K562 (cell line): ENCODE results near the gene LLGL1. TPM values are rescaled to one million over a fixed set of nuclear protein-coding genes. Genes with fewer than 3 reads are reported as not detected.

Experiments used
- ATAC-seq: fragments of 200-7000 bp; cut with Tn5 transposase; 3 replicates; pipeline ENCODE4 v1.9.1; 2020; ENCODE audit warnings: moderate library complexity
- BruUV-seq: library from RNA; stranded (reverse); fragments of 400-500 nt; replicated peaks from 2 replicates; lab custom pipeline; 2021; lab: Mats Ljungman, UMichigan
- CTCF ChIA-PET: fragments of 300-600 bp; formaldehyde crosslinking; extraction: SDS; loops from one replicate; lab custom pipeline; 2021; ENCODE audit warnings: low intra/inter-chr PET ratio; lab: Yijun Ruan, JAX
- POLR2A ChIA-PET: fragments of 300-600, 350-650 bp; sonication (Branson Sonifier 250); formaldehyde crosslinking; extraction: SDS; loops from one replicate; lab custom pipeline; 2021; ENCODE audit warnings: antibody characterized with exemption, inconsistent platforms; lab: Yijun Ruan, JAX
- DNase-seq, 4 experiments: peaks; one replicate each; pipeline versions ENCODE4 v3.0.0 to v3.0.0-alpha.2; 2011 to 2018; ENCODE audit warnings: low spot score in 3 of 4, mixed read lengths in 3 of 4; ENCODE audit errors: extremely low read depth in 1 of 4
- FAIRE-seq: peaks from 2 replicates; lab custom pipeline; 2011; peaks lifted over from hg19 to GRCh38; lab: Jason Lieb, UNC
- H2AFZ ChIP-seq: 2 replicates; pipeline ENCODE4 v1.6.0; 2011; ENCODE audit warnings: low read depth, low read length, control low read depth, inconsistent platforms
- H3K27ac ChIP-seq: fragments of 200-600 bp; 3 replicates; pipeline ENCODE4 v1.8.0; 2011; ENCODE audit warnings: low read depth, mild to moderate bottlenecking, control low read depth, inconsistent platforms, low read length, moderate library complexity, mixed read lengths; ENCODE audit errors: extremely low read depth
- H3K27me3 ChIP-seq, 2 experiments: fragments of 300-600 bp in 1 of 2; 2 replicates in 1 of 2; 3 replicates in 1 of 2; pipeline versions ENCODE4 v1.6.0 to v1.8.0; 2011; ENCODE audit warnings: inconsistent platforms in 2 of 2, low read length in 2 of 2, mild to moderate bottlenecking in 1 of 2, mixed read lengths in 1 of 2, moderate library complexity in 1 of 2; ENCODE audit not compliant: control insufficient read depth in 2 of 2, insufficient read depth in 2 of 2
- H3K36me3 ChIP-seq: fragments of 300-600 bp; 3 replicates; pipeline ENCODE4 v1.8.0; 2011; ENCODE audit warnings: mild to moderate bottlenecking, low read length, inconsistent platforms; ENCODE audit not compliant: control insufficient read depth, insufficient read depth
- H3K4me1 ChIP-seq, 2 experiments: fragments of 200-600 bp in 1 of 2; replicated peaks in 1 of 2; 2 replicates in 1 of 2; 3 replicates in 1 of 2; pipeline versions ENCODE4 v1.5.1 to v1.8.0; 2011; ENCODE audit warnings: inconsistent platforms in 2 of 2, low read length in 2 of 2, mild to moderate bottlenecking in 1 of 2, mixed read lengths in 1 of 2, moderate library complexity in 1 of 2; ENCODE audit not compliant: control insufficient read depth in 2 of 2, insufficient read depth in 2 of 2
- H3K4me2 ChIP-seq: 2 replicates; pipeline ENCODE4 v1.6.1; 2011; ENCODE audit warnings: low read length, control low read depth, inconsistent platforms, mixed read lengths; ENCODE audit not compliant: insufficient read depth
- H3K4me3 ChIP-seq: fragments of 200-600 bp; sonication (generic), shearing (Covaris generic); 2 replicates; pipeline ENCODE4 v1.5.1; 2016; ENCODE audit warnings: control low read depth, inconsistent platforms
- H3K79me2 ChIP-seq: fragments of 200-600 bp; 3 replicates; pipeline ENCODE4 v1.8.0; 2011; ENCODE audit warnings: low read length, inconsistent platforms; ENCODE audit not compliant: control insufficient read depth, insufficient read depth
- H3K9ac ChIP-seq, 2 experiments: 2 replicates each; pipeline versions ENCODE4 v1.6.0 to v1.6.1; 2011; ENCODE audit warnings: low read depth in 2 of 2, low read length in 2 of 2, control low read depth in 1 of 2, inconsistent platforms in 1 of 2, mild to moderate bottlenecking in 1 of 2, mixed read lengths in 1 of 2; ENCODE audit not compliant: insufficient read depth in 1 of 2
- H3K9me1 ChIP-seq: one replicate; pipeline ENCODE4 v1.6.0; 2011; ENCODE audit warnings: inconsistent platforms, mild to moderate bottlenecking, low read length, moderate library complexity; ENCODE audit not compliant: control insufficient read depth, insufficient read depth
- H3K9me3 ChIP-seq: replicated peaks from 2 replicates; pipeline ENCODE4 v1.5.1; 2011; ENCODE audit warnings: low read depth, low read length, inconsistent platforms; ENCODE audit not compliant: control insufficient read depth, insufficient read depth
- H4K20me1 ChIP-seq: replicated peaks from 2 replicates; pipeline ENCODE4 v1.6.1; 2011; ENCODE audit warnings: low read length, inconsistent platforms, mixed read lengths; ENCODE audit not compliant: control insufficient read depth, insufficient read depth
- EWSR1 ChIP-seq: fragments of 450-650 bp; IDR thresholded peaks from 2 replicates; pipeline ENCODE4 v1.6.1; 2018; ENCODE audit warnings: borderline replicate concordance, mild to moderate bottlenecking, low read depth, moderate library complexity; ENCODE audit not compliant: partially characterized antibody
- MAZ ChIP-seq, 2 experiments: fragments of 450-650 bp in 1 of 2; sonication (generic) in 1 of 2; formaldehyde crosslinking; IDR thresholded peaks in 1 of 2; conservative IDR thresholded peaks in 1 of 2; 2 replicates each; pipeline versions ENCODE4 v1.4.0 to v1.5.0; 2020; ENCODE audit warnings: mild to moderate bottlenecking in 1 of 2, missing genetic modification reagents in 1 of 2
- PRDM10 ChIP-seq: fragments of 450-650 bp; IDR thresholded peaks from 2 replicates; pipeline ENCODE4 v1.6.1; 2018; ENCODE audit not compliant: partially characterized antibody
- ZNF79 ChIP-seq: fragments of 250-450 bp; sonication (Bioruptor Pico); IDR thresholded peaks from 2 replicates; pipeline ENCODE4 v1.4.0; 2020; ENCODE audit warnings: low read depth, mild to moderate bottlenecking, moderate library complexity
- WGBS: fragments of 100-300 bp; shearing (Covaris generic); methylation state at CpG from one replicate; pipeline ENCODE4 v1.1.6; 2016; ENCODE audit warnings: low coverage, mixed read lengths; ENCODE audit not compliant: insufficient coverage; ENCODE audit errors: missing lambda C conversion rate; 5-methylcytosine and 5-hydroxymethylcytosine counted together
- in situ Hi-C: fragments of 300-500 bp; cut with MboI; formaldehyde crosslinking; loops from 4 replicates; pipeline ENCODE4 v1.15.0; 2018; ENCODE audit warnings: inconsistent platforms, mixed read lengths
- intact Hi-C: fragments of 100-400 bp; cut with micrococcal nuclease; formaldehyde crosslinking; loops from 2 replicates; pipeline ENCODE4 v1.14.2; 2022
- polyA plus RNA-seq, 8 experiments: library from polyadenylated mRNA; depleted of rRNA in 4 of 8; stranded (reverse) in 5 of 8; unstranded in 3 of 8; fragments of >200 nt; fragmentation: Nextera tagmentation in 2 of 8; fragmentation: Illumina TruSeq in 1 of 8; extraction: Ambion mirVana in 2 of 8; extraction: Trizol in 1 of 8; gene quantifications; 2 replicates each; pipeline versions ENCODE4 v1.2.1 to v1.2.3, GENCODE V29; 2011 to 2014; ENCODE audit warnings: inconsistent platforms in 1 of 8, missing spikeins in 1 of 8
- total RNA-seq, 7 experiments: library from RNA; depleted of rRNA in 6 of 7; stranded (reverse); fragments of >200 nt in 6 of 7; fragmentation: Illumina TruSeq in 2 of 7; extraction: Trizol in 2 of 7; gene quantifications; 2 replicates each; pipeline versions ENCODE4 v1.2.1 to v1.2.3, GENCODE V29; 2011 to 2021; ENCODE audit warnings: low replicate concordance in 1 of 7

LLGL1 gene
- total and polyA plus RNA-seq, 9 of the 15 experiments (the other 6 are each of a cell fraction or from before 2014, with no cell fraction given) = 0.11 to 12.9 (median 5.3) TPM; not detected in 1

- no peak for TF ChIP-seq EWSR1
- no peak for TF ChIP-seq ZNF79 (CRISPR knock-in tag)
These were observed 27.9 kb downstream of the LLGL1 start (continued) for GRCh38 chr17:18253187-18253884.

- no peak for ATAC-seq
These were observed 28.7 kb downstream of the LLGL1 start for GRCh38 chr17:18253947-18254821.

More at GRCh38 chr17:18253947-18254821, 28.7 kb downstream of the LLGL1 start:
- TF ChIP-seq PRDM10 = peak; percentile 9
- no peak for TF ChIP-seq MAZ (CRISPR knock-in tag; conservative IDR thresholded peaks at IDR 0.05 in 1 of 2, IDR thresholded peaks at IDR 0.05 in 1 of 2)
- TF ChIP-seq, all 486 proteins: peak for 1
- Histone ChIP-seq H3K4me2 (no peak overlapping the region), H3K4me3 (no peak overlapping the region), H3K9ac (no peak overlapping the region; a peak in 1 of 4 replicates), H4K20me1 (no peaks in the 10 kb centered on the region), H3K4me1 (peaks cover 6 to 31% of the 10 kb centered on the region in 2 experiments; a peak in 3 of 5 replicates), H3K36me3 (peaks cover 52% of the 10 kb centered on the region; the same call in 1 of the 3 replicates), H3K27me3 (no peaks in the 10 kb centered on the region), H3K27ac (no peak overlapping the region), H3K9me3 (no peaks in the 10 kb centered on the region), H2AFZ (no peak overlapping the region), H3K79me2 (peaks cover 18% of the 10 kb centered on the region), H3K9me1 (no peaks in the 10 kb centered on the region)
- FAIRE-seq (no peak), DNase-seq (no peak)
- in situ Hi-C loops = no loop called here
- WGBS = 96% methylated on average over 4 of the region's 27 CpGs
- ChIA-PET CTCF (no interaction called here), POLR2A (no interaction called here)
- intact Hi-C loops = no loop called here
- BruUV-seq = no TSS peak
